Thoracic aorta (tissue), 2 donors: ENCODE results near the gene MYOF. TPM values are rescaled to one million over a fixed set of nuclear protein-coding genes. Genes with fewer than 3 reads are reported as not detected.

ENCODE experiments used
- ATAC-seq: fragments of 150-250 bp; one replicate; pipeline ENCODE4 v1.8.0; 2017; ENCODE audit warnings: low read depth; ENCODE audit not compliant: insufficient number of reproducible peaks, low FRiP score
- DNase-seq: peaks from one replicate; pipeline ENCODE4 v3.0.0-alpha.2; 2020; ENCODE audit warnings: low spot score
- H3K27ac ChIP-seq, 2 donors: fragments of 200-600 bp; sonication (generic); 1 replicate in 1 of 2; 2 replicates in 1 of 2; pipeline ENCODE4 v1.5.1; 2016; ENCODE audit warnings: mild to moderate bottlenecking in 2 of 2, moderate library complexity in 2 of 2
- H3K27me3 ChIP-seq: fragments of 200-600 bp; sonication (generic); replicated peaks from 2 replicates; pipeline ENCODE4 v1.6.0; 2016; ENCODE audit warnings: mild to moderate bottlenecking; ENCODE audit not compliant: insufficient read depth
- H3K36me3 ChIP-seq: fragments of 200-600 bp; sonication (generic); one replicate; pipeline ENCODE4 v1.5.1; 2016
- H3K4me1 ChIP-seq, 2 donors: fragments of 200-600 bp; sonication (generic); 1 replicate in 1 of 2; 2 replicates in 1 of 2; pipeline versions ENCODE4 v1.5.1 to v1.6.0; 2016; ENCODE audit warnings: low read depth in 2 of 2, mild to moderate bottlenecking in 1 of 2; ENCODE audit not compliant: control insufficient read depth in 1 of 2
- H3K4me3 ChIP-seq: fragments of 200-600 bp; sonication (generic); 2 replicates; pipeline ENCODE4 v1.5.1; 2016; ENCODE audit warnings: mild to moderate bottlenecking
- H3K9me3 ChIP-seq: fragments of 200-600 bp; sonication (generic); 2 replicates; pipeline ENCODE4 v1.5.1; 2016
- total RNA-seq, 2 donors: library from RNA; depleted of rRNA; stranded (reverse); fragments of >200 nt; gene quantifications; one replicate each; pipeline versions ENCODE4 v1.1.0 to v1.2.3, GENCODE V29; 2016
- TF ChIP-seq, protein P1 (sequence below): fragments of 200-600 bp; sonication (generic); IDR thresholded peaks from one replicate; pipeline ENCODE4 v1.5.1; 2019; ENCODE audit warnings: antibody characterized with exemption

The MYOF gene
- total RNA-seq, 2 donors from 2014 or later, result 132 to 138 TPM

DNA sequence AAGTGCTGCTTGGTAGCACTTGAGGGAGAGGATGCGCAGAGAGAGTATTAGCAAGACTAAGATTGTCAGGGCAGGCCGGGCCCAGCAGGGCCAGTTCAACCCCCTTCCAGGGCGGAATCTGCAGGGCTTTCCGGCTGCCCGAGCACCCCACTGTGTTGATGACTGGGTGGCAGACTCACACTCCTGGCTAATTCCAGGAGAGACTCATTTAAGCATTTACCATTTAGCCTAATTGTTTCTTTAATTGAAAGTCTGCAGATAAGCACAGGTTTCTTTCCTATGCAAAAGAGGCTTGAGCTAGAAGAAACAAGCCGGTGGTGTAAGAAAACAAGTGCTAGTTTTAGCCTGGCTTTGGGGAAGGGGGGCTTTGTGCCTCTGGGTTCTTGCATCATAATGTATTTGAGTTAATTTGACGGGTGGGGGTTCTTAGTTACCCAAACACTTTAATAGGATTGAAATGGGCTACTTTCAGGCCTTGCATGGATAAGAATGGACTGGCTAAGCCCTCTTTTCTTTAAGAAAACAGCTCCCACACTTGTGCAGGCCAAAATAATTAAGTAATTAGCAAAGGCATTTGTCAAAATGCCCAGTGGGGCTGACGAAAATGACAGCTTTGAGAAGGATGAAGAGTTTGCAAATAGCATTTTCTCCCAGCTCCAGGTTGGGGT, 201.3 kb downstream of the MYOF start:
- DNase-seq, result no peak
- H3K4me1 ChIP-seq, result no peaks in the 10 kb centered on the region
- TF ChIP-seq, protein P1, sequence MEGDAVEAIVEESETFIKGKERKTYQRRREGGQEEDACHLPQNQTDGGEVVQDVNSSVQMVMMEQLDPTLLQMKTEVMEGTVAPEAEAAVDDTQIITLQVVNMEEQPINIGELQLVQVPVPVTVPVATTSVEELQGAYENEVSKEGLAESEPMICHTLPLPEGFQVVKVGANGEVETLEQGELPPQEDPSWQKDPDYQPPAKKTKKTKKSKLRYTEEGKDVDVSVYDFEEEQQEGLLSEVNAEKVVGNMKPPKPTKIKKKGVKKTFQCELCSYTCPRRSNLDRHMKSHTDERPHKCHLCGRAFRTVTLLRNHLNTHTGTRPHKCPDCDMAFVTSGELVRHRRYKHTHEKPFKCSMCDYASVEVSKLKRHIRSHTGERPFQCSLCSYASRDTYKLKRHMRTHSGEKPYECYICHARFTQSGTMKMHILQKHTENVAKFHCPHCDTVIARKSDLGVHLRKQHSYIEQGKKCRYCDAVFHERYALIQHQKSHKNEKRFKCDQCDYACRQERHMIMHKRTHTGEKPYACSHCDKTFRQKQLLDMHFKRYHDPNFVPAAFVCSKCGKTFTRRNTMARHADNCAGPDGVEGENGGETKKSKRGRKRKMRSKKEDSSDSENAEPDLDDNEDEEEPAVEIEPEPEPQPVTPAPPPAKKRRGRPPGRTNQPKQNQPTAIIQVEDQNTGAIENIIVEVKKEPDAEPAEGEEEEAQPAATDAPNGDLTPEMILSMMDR, result no peak
- no peaks in the 10 kb centered on the region for H3K36me3 ChIP-seq
- H3K27me3 ChIP-seq, result no peaks in the 10 kb centered on the region
- ATAC-seq, result no peak
- no peaks in the 10 kb centered on the region for H3K9me3 ChIP-seq
- H3K27ac ChIP-seq, result no peak overlapping the region
- H3K4me3 ChIP-seq, result no peak overlapping the region

DNA sequence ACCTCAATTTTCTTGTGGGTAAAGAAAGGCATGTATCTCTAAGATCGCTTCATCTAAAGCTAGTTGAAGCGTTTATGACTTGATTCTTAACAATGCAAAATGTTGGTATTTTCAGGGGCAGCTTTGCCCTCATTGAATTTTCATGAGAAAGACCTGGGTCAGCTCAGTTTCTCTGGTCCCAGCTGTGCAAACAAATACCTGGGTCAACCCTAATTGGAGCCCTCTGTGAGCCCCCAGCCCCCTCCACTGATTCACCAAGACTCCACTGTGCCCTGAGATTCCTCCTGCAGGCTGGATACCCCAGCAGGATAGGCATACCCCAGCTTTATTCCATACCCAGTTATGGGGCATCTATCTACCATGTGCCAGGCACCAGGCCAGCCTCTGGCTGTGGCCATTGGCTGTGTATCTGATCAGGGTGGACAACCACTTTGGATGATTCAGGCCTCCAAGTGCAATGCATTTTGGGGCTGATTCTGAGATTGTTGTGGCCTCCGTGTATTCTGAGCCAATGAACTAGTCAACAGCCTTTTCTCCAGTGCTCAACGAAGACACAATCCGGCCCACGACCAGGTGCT, 201.9 kb downstream of the MYOF start:
- H3K4me3 ChIP-seq, result no peak overlapping the region
- H3K9me3 ChIP-seq, result no peaks in the 10 kb centered on the region
- no peaks in the 10 kb centered on the region for H3K36me3 ChIP-seq
- no peak for ATAC-seq
- TF ChIP-seq, protein P1, result no peak
- H3K27me3 ChIP-seq, result no peaks in the 10 kb centered on the region
- H3K27ac ChIP-seq, result no peak overlapping the region
- no peak for DNase-seq
- H3K4me1 ChIP-seq, result no peaks in the 10 kb centered on the region

DNA sequence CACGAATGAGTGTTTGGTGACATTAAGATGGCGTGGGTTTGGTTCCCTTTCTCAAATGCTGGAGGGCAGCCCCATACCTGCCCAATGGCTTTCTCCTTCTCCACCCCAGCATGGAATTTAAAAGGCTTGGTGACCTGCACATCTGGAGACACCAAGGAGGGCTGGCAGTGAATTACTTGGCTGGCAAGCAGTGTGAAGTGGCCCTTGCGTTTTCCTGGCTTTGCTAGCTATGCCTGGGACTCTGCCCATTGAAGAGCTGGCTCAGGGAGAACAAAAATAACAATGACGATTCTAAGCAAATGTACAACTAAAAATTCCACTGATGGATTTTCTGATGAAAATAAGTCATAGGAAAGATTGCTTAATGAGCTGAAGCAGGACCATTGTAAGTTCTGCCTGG, 204.8 kb downstream of the MYOF start:
- Histone ChIP-seq H3K27ac (no peak overlapping the region), H3K4me1 (no peaks in the 10 kb centered on the region), H3K27me3 (no peaks in the 10 kb centered on the region), H3K4me3 (no peak overlapping the region), H3K36me3 (no peaks in the 10 kb centered on the region), H3K9me3 (no peaks in the 10 kb centered on the region)
- no peak for DNase-seq
- no peak for ATAC-seq
- TF ChIP-seq, protein P1, result no peak

DNA sequence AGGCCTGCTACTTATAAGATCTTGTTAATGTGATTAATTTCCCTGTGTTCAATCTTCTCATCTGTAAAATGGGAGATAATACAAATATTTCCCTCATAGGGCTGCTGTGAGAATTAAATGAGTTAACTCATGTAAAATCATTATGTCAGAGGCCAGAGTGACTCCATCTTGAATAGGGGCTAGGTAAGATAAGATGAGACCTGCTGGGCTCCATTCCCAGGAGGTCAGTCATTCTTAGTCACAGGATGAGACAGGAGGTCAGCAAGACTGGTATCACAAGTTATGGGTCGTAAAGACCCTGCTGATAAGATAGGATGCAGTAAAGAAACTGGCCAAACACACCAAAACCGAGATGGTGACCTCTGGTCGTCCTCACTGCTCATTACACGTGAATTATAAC, 207.7 kb downstream of the MYOF start:
- Histone ChIP-seq H3K27me3 (no peaks in the 10 kb centered on the region), H3K4me1 (no peaks in the 10 kb centered on the region), H3K27ac (no peak overlapping the region)

DNA sequence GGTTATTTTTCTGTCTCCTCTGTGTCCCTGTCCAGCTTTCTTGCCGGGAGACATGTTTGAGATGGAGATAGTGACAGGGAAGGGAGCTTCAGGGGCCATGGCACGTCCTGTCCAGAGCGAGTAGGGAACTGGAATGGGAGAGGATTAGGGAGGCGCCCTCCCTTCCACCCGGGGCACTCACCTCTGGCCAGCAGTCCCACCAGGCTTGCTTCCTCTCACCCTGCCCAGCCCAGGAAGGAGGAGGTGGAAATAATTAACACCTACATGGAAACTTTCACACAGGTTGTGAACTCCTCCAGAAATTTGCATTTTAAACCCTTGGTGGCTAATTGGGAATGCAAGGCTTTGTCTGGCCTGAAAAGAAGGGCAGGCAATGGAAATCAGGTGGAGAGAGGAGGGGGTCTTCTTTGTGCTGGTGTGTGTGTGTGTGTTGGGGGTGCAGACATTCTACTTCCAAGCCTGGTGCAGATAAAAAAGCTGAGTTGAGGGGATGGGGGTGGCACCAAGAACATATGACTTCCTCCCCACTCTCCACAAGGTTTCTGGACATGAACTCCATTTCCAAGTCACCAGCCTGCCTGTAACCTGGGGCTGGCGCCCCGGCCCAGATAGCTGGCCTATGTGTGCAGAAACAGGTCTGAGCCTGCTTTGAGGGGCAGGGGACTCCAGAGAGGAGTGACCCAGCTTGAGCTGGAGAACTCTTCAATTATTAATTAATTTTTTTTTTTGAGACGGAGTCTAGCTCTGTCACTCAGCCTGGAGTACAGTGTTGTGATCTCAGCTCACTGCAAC, 209.1 kb downstream of the MYOF start:
- TF ChIP-seq, protein P1, result no peak

More for the DNA sequence above, 207.7 kb downstream of the MYOF start:
- DNase-seq, result no peak
- no peaks in the 10 kb centered on the region for H3K9me3 ChIP-seq
- TF ChIP-seq, protein P1, result no peak
- H3K36me3 ChIP-seq, result no peaks in the 10 kb centered on the region
- ATAC-seq, result no peak
- H3K4me3 ChIP-seq, result no peak overlapping the region

More for the DNA sequence above, 209.1 kb downstream of the MYOF start:
- Histone ChIP-seq H3K36me3 (no peaks in the 10 kb centered on the region), H3K4me1 (no peaks in the 10 kb centered on the region), H3K4me3 (no peak overlapping the region), H3K27ac (no peak overlapping the region), H3K27me3 (no peaks in the 10 kb centered on the region), H3K9me3 (no peaks in the 10 kb centered on the region)
- DNase-seq (no peak), ATAC-seq (no peak)
